ENCODE measurements around the gene KCNK13.

The KCNK13 gene

DNA sequence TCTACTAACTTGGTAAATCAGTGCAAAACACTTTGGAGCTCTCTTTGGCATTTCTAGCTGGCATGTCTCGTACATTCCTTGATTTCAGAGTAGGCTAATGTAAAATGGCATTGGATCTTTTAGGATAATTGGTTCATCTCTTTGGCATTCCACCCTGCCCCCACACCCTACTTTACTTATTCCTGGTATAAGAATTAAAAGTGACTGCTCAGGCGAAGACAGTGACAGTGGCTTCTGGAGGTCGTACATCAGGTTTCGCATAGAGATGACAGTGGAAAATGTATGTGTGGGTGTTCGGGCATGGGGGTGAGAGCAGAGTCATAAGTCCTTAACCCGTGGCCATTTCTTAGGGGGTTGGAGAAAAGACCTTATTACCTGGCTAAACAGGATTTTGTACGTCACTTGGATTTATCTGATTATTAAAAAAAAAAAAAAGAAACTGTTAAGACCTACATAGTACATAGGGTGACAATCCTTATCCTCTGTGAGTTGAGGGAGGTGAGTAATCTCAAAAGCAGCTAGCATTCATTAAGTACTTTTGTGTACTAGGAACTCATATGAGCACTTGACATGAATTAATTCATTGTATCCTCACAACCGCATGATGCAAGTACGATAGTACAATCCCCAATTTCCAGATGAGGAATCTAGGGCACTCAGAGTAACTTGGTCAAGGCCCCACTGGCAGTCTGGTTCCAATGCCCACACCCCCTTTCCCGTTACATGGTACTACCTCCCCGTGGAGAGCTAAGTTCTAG, 22.4 kb upstream of the KCNK13 start:
- ATAC-seq, result no peak
- TF ChIP-seq RARB (CRISPR knock-in tag; IDR thresholded peaks at IDR 0.05) (no peak), ARNTL (CRISPR knock-in tag; IDR thresholded peaks at IDR 0.05; ENCODE audit: borderline replicate concordance, low read depth) (no peak), BACH2 (CRISPR knock-in tag; IDR thresholded peaks at IDR 0.05; ENCODE audit: borderline replicate concordance) (no peak), TCF4 (CRISPR knock-in tag; IDR thresholded peaks at IDR 0.05; ENCODE audit: borderline replicate concordance) (no peak), ZNF8 (CRISPR knock-in tag; IDR thresholded peaks at IDR 0.05) (no peak), ZNF70 (CRISPR knock-in tag; IDR thresholded peaks at IDR 0.05) (no peak)
- TF ChIP-seq, protein P1, sequence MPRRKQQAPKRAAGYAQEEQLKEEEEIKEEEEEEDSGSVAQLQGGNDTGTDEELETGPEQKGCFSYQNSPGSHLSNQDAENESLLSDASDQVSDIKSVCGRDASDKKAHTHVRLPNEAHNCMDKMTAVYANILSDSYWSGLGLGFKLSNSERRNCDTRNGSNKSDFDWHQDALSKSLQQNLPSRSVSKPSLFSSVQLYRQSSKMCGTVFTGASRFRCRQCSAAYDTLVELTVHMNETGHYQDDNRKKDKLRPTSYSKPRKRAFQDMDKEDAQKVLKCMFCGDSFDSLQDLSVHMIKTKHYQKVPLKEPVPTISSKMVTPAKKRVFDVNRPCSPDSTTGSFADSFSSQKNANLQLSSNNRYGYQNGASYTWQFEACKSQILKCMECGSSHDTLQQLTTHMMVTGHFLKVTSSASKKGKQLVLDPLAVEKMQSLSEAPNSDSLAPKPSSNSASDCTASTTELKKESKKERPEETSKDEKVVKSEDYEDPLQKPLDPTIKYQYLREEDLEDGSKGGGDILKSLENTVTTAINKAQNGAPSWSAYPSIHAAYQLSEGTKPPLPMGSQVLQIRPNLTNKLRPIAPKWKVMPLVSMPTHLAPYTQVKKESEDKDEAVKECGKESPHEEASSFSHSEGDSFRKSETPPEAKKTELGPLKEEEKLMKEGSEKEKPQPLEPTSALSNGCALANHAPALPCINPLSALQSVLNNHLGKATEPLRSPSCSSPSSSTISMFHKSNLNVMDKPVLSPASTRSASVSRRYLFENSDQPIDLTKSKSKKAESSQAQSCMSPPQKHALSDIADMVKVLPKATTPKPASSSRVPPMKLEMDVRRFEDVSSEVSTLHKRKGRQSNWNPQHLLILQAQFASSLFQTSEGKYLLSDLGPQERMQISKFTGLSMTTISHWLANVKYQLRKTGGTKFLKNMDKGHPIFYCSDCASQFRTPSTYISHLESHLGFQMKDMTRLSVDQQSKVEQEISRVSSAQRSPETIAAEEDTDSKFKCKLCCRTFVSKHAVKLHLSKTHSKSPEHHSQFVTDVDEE (CRISPR knock-in tag; IDR thresholded peaks at IDR 0.05), result no peak

- TF ChIP-seq TOX (CRISPR knock-in tag; IDR thresholded peaks at IDR 0.05; ENCODE audit: borderline replicate concordance), result no peak
- ATAC-seq, result no peak
Observed at GRCh38 chr14:90040411-90040810, 21.4 kb upstream of the KCNK13 start.

DNA sequence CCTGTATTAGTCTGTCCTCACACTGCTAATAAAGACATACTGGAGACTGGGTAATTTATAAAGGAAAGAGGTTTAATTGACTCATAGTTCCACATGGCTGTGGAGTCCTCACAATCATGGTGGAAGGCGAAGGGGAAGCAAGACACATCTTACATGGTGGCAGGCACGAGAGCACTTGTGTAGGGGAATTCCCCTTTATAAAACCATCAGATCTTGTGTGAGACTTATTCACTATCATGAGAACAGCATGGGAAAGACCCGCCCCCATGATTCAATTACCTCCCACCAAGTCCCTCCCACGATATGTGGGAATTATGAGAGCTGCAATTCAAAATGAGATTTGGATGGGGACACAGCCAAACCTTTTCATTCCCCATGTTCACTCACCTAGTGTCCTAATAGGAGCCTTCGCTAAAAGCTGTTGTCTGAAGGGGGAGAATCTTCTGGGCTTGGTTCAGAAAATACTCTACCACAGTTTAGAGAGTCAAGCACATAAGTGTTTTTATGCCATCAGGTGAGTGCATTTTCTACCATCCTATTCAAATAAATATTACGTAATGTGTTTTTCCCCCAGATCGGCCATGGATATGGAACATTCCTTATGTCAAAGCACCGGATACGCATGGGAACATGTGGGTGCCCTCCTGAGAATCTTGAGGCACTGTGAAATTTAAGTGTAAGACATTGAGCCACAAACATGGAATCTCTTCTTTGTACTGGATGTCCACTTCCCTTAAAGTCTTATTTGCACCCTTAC, 19.1 kb upstream of the KCNK13 start:
- no peak for ATAC-seq
- TF ChIP-seq TOX (CRISPR knock-in tag; IDR thresholded peaks at IDR 0.05; ENCODE audit: borderline replicate concordance) (no peak), RARB (CRISPR knock-in tag; IDR thresholded peaks at IDR 0.05) (no peak), ARNTL (CRISPR knock-in tag; IDR thresholded peaks at IDR 0.05; ENCODE audit: borderline replicate concordance, low read depth) (no peak), ZNF8 (CRISPR knock-in tag; IDR thresholded peaks at IDR 0.05) (no peak), ZFP30 (CRISPR knock-in tag; IDR thresholded peaks at IDR 0.05) (no peak), SNAI2 (CRISPR knock-in tag; IDR thresholded peaks at IDR 0.05) (no peak), ISL1 (CRISPR knock-in tag; IDR thresholded peaks at IDR 0.05) (no peak), CSRNP3 (CRISPR knock-in tag; IDR thresholded peaks at IDR 0.05) (no peak), OSR1 (CRISPR knock-in tag; IDR thresholded peaks at IDR 0.05) (no peak), ZNF70 (CRISPR knock-in tag; IDR thresholded peaks at IDR 0.05) (no peak), ZFP3 (CRISPR knock-in tag; IDR thresholded peaks at IDR 0.05) (no peak), BACH2 (CRISPR knock-in tag; IDR thresholded peaks at IDR 0.05; ENCODE audit: borderline replicate concordance) (no peak), GLIS3 (CRISPR knock-in tag; IDR thresholded peaks at IDR 0.05) (no peak), PPARA (CRISPR knock-in tag; IDR thresholded peaks at IDR 0.05; ENCODE audit: borderline replicate concordance) (no peak), ZC3H10 (CRISPR knock-in tag; IDR thresholded peaks at IDR 0.05) (no peak), ESRRG (CRISPR knock-in tag; IDR thresholded peaks at IDR 0.05) (no peak), PATZ1 (CRISPR knock-in tag; IDR thresholded peaks at IDR 0.05; ENCODE audit: borderline replicate concordance) (no peak), TCF4 (CRISPR knock-in tag; IDR thresholded peaks at IDR 0.05; ENCODE audit: borderline replicate concordance) (no peak)
- TF ChIP-seq, protein P2, sequence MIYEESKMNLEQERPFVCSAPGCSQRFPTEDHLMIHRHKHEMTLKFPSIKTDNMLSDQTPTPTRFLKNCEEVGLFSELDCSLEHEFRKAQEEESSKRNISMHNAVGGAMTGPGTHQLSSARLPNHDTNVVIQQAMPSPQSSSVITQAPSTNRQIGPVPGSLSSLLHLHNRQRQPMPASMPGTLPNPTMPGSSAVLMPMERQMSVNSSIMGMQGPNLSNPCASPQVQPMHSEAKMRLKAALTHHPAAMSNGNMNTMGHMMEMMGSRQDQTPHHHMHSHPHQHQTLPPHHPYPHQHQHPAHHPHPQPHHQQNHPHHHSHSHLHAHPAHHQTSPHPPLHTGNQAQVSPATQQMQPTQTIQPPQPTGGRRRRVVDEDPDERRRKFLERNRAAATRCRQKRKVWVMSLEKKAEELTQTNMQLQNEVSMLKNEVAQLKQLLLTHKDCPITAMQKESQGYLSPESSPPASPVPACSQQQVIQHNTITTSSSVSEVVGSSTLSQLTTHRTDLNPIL (CRISPR knock-in tag; IDR thresholded peaks at IDR 0.05; ENCODE audit: low read depth), result no peak
- TF ChIP-seq, protein P1 (CRISPR knock-in tag; IDR thresholded peaks at IDR 0.05), result no peak
